Panc1 (cell line): ENCODE results near the gene LSS. TPM values are rescaled to one million over a fixed set of nuclear protein-coding genes. Genes with fewer than 3 reads are reported as not detected.

Experiments used
- ATAC-seq: fragments of 200-7000 bp; cut with Tn5 transposase; 2 replicates; pipeline ENCODE4 v1.9.1; 2020; ENCODE audit warnings: mild to moderate bottlenecking, moderate library complexity
- BruUV-seq: library from RNA; stranded (reverse); fragments of 400-500 nt; replicated peaks from 2 replicates; lab custom pipeline; 2021; lab: Mats Ljungman, UMichigan
- CTCF ChIA-PET: fragments of 300-600 bp; sonication (Branson Sonifier 250); formaldehyde crosslinking; loops from one replicate; lab custom pipeline; 2022; ENCODE audit warnings: antibody characterized with exemption; lab: Charles Lee
- POLR2A ChIA-PET: fragments of 300-600 bp; sonication (Branson Sonifier 250); formaldehyde crosslinking; loops from one replicate; lab custom pipeline; 2022; ENCODE audit warnings: antibody characterized with exemption; lab: Charles Lee
- DNase-seq: peaks from one replicate; pipeline ENCODE4 v3.0.0-alpha.2; 2010; ENCODE audit warnings: low read depth, low spot score
- H3K27ac ChIP-seq: 2 replicates; pipeline ENCODE4 v1.5.1; 2011; ENCODE audit warnings: mild to moderate bottlenecking, low read length, inconsistent platforms
- H3K27me3 ChIP-seq: fragments of 200-500 bp; sonication (Bioruptor generic); 2 replicates; pipeline ENCODE4 v1.6.0; 2014; ENCODE audit warnings: low read length, inconsistent platforms; ENCODE audit not compliant: control insufficient read depth, insufficient read depth
- H3K36me3 ChIP-seq: fragments of 200-500 bp; sonication (Bioruptor generic); 2 replicates; pipeline ENCODE4 v1.5.1; 2014; ENCODE audit warnings: inconsistent platforms, mild to moderate bottlenecking, low read length, moderate library complexity; ENCODE audit not compliant: control insufficient read depth, insufficient read depth
- H3K4me1 ChIP-seq: 2 replicates; pipeline ENCODE4 v1.5.1; 2011; ENCODE audit warnings: inconsistent platforms, mild to moderate bottlenecking, low read length, moderate library complexity; ENCODE audit not compliant: control insufficient read depth, insufficient read depth
- H3K4me3 ChIP-seq, 2 experiments: 2 replicates each; pipeline ENCODE4 v1.5.1; 2011 to 2012; ENCODE audit warnings: low read depth in 2 of 2, low read length in 2 of 2, mild to moderate bottlenecking in 2 of 2, inconsistent platforms in 1 of 2, moderate library complexity in 1 of 2
- H3K9me3 ChIP-seq: fragments of 200-500 bp; sonication (Bioruptor generic); 2 replicates; pipeline ENCODE4 v1.5.1; 2014; ENCODE audit warnings: low read depth, mild to moderate bottlenecking, inconsistent platforms, low read length, moderate library complexity; ENCODE audit not compliant: control insufficient read depth, insufficient read depth
- POLR2AphosphoS5 ChIP-seq: IDR thresholded peaks from 2 replicates; pipeline ENCODE4 v1.6.1; 2012; ENCODE audit warnings: mild to moderate bottlenecking, low read depth, low read length, moderate library complexity
- SIN3A ChIP-seq: IDR thresholded peaks from 2 replicates; pipeline ENCODE4 v1.6.1; 2012; ENCODE audit warnings: low read depth, mild to moderate bottlenecking, low read length, moderate library complexity, borderline replicate concordance; ENCODE audit not compliant: insufficient read depth
- TCF7L2 ChIP-seq: IDR thresholded peaks from 2 replicates; pipeline ENCODE4 v1.6.1; 2011; ENCODE audit warnings: mild to moderate bottlenecking, low read depth, low read length, inconsistent platforms
- in situ Hi-C: cut with HindIII; loops from 2 replicates; pipeline ENCODE4 v1.10.0; 2016; ENCODE audit warnings: low sequenced_read_pairs, low pct_unique_long_range_greater_than_20kb
- intact Hi-C: fragments of 100-400 bp; cut with micrococcal nuclease; formaldehyde crosslinking; loops from one replicate; pipeline ENCODE4 v1.10.0; 2022; ENCODE audit not compliant: unreplicated experiment
- total RNA-seq: library from RNA; stranded (reverse); gene quantifications from one replicate; pipeline ENCODE4 v1.2.1, GENCODE V29; 2021; ENCODE audit not compliant: unreplicated experiment
- TF ChIP-seq, protein P1 (sequence below), 2 experiments: IDR thresholded peaks; 2 replicates each; pipeline ENCODE4 v1.6.1; 2011 to 2012; ENCODE audit warnings: low read depth in 2 of 2, control low read depth in 1 of 2, low read length in 1 of 2, mild to moderate bottlenecking in 1 of 2, moderate library complexity in 1 of 2; ENCODE audit not compliant: insufficient read depth in 1 of 2
- TF ChIP-seq, protein P2 (sequence below): fragments of 450-650 bp; IDR thresholded peaks from 2 replicates; pipeline ENCODE4 v1.5.1; 2017; ENCODE audit warnings: mild to moderate bottlenecking

LSS gene
- total RNA-seq, 1 experiment from 2014 or later, result 111 TPM

DNA sequence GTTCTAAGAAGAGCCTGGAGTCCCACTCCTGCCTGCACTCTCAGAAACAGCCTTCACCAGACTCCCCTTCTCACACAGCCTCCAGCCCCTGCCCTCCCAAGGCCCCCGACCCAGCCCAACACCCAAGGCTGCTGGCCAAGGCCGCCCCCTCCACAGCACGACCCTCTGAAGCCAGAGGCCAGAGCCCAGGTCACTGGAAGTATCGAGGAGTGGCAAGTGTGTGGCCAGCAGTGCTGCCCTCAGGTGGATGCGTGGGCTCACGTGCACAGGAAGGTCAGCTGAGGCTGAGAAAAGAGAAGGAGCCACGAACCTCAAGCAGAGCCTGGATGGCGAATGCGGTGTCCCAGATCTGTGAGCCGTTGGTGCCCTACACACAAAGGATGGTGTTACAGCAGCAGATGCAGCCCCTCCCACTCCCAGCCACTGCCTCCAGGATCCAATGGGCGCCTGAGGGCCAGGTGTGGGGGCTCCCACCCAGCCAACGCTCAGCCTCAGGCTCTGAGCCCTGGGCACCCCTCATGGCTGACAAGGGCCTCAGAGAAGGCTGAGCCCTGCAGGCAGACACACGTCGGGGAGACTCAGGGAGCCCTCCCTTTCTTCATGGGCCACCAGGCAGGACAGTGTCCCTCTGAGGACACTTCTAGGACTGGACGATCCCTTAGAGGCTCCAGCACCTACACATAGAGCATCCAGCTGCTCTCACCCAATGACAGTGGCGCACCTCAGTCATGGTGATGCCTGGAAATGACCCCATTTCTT is 18.0 kb downstream of the LSS start:
- no TSS peak for BruUV-seq
- Histone ChIP-seq H3K36me3 (no peaks in the 10 kb centered on the region), H3K4me1 (no peaks in the 10 kb centered on the region)

DNA sequence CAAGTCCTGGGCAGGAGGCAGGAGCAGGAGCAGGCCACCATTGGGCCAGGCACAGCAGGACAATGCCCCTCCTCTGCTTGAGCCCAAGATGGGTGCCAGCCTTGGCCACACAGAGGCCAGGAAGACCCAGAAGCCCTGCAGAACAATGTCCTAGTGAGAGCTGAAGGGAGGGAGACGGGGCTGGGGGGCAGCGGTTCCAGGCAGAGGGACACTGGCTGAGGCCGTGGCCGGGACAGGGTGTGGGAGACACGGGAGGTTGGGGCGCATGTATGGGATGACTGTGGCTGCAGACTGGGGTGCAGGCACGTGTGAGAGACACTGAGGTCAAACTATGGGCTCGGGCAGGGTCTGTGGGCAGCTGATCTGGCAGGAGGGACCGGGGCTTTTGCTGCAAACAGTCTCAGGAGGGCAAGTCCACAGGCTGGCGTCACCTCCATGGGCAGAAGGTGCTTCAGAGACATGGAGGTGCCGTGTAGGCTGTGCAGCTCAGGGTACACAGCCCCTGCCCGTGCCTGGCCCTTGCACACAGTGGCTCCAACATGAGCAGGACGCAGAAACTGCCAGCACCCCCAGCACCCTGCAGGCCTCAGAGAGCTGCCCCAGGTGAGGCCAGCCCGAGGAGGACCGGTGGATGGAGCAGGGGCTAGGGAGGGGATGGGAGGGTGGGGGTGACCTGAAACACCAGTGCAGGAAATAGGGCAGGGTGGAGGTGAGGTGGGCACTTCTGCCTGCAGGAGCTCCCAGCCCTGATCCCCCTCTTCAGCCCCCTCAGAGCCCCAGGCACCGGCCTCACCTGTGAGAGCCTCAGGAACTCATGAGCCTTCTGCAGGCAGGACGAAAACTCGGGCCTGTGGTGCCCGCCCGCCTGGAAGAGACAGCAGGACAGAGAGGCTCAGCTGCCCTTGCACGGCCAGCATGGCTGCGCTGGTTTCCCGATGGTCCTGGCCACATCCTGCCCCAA is 19.5 kb downstream of the LSS start:
- H3K36me3 ChIP-seq, result no peaks in the 10 kb centered on the region; the same call in 1 of the 2 replicates
- in situ Hi-C loops, result no loop called here
- H3K27me3 ChIP-seq, result no peaks in the 10 kb centered on the region
- no peak overlapping the region for H3K4me3 ChIP-seq
- DNase-seq (no peak), ATAC-seq (no peak)
- no peak overlapping the region for H3K27ac ChIP-seq
- no TSS peak for BruUV-seq
- ChIA-PET POLR2A (no interaction called here), CTCF (no interaction called here)
- H3K9me3 ChIP-seq, result no peaks in the 10 kb centered on the region
- intact Hi-C loops, result no loop called here
- TF ChIP-seq SIN3A, result no peak
- TF ChIP-seq, protein P1, sequence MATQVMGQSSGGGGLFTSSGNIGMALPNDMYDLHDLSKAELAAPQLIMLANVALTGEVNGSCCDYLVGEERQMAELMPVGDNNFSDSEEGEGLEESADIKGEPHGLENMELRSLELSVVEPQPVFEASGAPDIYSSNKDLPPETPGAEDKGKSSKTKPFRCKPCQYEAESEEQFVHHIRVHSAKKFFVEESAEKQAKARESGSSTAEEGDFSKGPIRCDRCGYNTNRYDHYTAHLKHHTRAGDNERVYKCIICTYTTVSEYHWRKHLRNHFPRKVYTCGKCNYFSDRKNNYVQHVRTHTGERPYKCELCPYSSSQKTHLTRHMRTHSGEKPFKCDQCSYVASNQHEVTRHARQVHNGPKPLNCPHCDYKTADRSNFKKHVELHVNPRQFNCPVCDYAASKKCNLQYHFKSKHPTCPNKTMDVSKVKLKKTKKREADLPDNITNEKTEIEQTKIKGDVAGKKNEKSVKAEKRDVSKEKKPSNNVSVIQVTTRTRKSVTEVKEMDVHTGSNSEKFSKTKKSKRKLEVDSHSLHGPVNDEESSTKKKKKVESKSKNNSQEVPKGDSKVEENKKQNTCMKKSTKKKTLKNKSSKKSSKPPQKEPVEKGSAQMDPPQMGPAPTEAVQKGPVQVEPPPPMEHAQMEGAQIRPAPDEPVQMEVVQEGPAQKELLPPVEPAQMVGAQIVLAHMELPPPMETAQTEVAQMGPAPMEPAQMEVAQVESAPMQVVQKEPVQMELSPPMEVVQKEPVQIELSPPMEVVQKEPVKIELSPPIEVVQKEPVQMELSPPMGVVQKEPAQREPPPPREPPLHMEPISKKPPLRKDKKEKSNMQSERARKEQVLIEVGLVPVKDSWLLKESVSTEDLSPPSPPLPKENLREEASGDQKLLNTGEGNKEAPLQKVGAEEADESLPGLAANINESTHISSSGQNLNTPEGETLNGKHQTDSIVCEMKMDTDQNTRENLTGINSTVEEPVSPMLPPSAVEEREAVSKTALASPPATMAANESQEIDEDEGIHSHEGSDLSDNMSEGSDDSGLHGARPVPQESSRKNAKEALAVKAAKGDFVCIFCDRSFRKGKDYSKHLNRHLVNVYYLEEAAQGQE (IDR thresholded peaks at IDR 0.05; ENCODE audit: insufficient read depth in 1 of 2, low read depth in 2 of 2, low read length in 1 of 2), result no peak
- no peak for TF ChIP-seq POLR2AphosphoS5
- no peak for TF ChIP-seq TCF7L2
- TF ChIP-seq, protein P2, sequence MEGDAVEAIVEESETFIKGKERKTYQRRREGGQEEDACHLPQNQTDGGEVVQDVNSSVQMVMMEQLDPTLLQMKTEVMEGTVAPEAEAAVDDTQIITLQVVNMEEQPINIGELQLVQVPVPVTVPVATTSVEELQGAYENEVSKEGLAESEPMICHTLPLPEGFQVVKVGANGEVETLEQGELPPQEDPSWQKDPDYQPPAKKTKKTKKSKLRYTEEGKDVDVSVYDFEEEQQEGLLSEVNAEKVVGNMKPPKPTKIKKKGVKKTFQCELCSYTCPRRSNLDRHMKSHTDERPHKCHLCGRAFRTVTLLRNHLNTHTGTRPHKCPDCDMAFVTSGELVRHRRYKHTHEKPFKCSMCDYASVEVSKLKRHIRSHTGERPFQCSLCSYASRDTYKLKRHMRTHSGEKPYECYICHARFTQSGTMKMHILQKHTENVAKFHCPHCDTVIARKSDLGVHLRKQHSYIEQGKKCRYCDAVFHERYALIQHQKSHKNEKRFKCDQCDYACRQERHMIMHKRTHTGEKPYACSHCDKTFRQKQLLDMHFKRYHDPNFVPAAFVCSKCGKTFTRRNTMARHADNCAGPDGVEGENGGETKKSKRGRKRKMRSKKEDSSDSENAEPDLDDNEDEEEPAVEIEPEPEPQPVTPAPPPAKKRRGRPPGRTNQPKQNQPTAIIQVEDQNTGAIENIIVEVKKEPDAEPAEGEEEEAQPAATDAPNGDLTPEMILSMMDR, result no peak
- no peaks in the 10 kb centered on the region for H3K4me1 ChIP-seq

More for the DNA sequence above, 18.0 kb downstream of the LSS start:
- H3K9me3 ChIP-seq, result no peaks in the 10 kb centered on the region
- no peak overlapping the region for H3K27ac ChIP-seq
- H3K4me3 ChIP-seq, result no peak overlapping the region
- DNase-seq (no peak), ATAC-seq (no peak)
- H3K27me3 ChIP-seq, result no peaks in the 10 kb centered on the region
- ChIA-PET POLR2A (interaction anchor here (0.7 kb wide), 1 partner anchor 73 kb away, joined by 23 read pairs; no protein-coding TSS in a partner anchor), CTCF (interaction anchor here (0.6 kb wide), 1 partner anchor 310 kb away, joined by 4 read pairs; no protein-coding TSS in a partner anchor)
- TF ChIP-seq, protein P1 (IDR thresholded peaks at IDR 0.05; ENCODE audit: insufficient read depth in 1 of 2, low read depth in 2 of 2, low read length in 1 of 2), result no peak
- no peak for TF ChIP-seq TCF7L2
- TF ChIP-seq, protein P2, result no peak; the same call in 1 of the 2 replicates
- TF ChIP-seq SIN3A, result no peak
- TF ChIP-seq POLR2AphosphoS5, result no peak
- intact Hi-C loops (no loop called here), in situ Hi-C loops (no loop called here)
